ENCODE results near the gene COX6A2.
"Not testable (repeated sequence)": the region's sequence is repeated elsewhere in the genome, so short reads cannot be mapped to it uniquely, and the experiment has no call there.

The COX6A2 gene

GRCh38 chr16:31439023-31439422, 10.9 kb upstream of the COX6A2 start:
- not testable (repeated sequence) for DNase-seq (ENCODE audit: insufficient read length, low spot score); FAIRE-seq

- DNase-seq (ENCODE audit: insufficient read length, low spot score) (no peak), FAIRE-seq (no peak)
Measured at GRCh38 chr16:31438414-31438813, 10.3 kb upstream of the COX6A2 start.

- FAIRE-seq (no peak), DNase-seq (ENCODE audit: insufficient read length, low spot score) (no peak)
Measured at GRCh38 chr16:31436221-31437045, 8.3 kb upstream of the COX6A2 start.

- FAIRE-seq: no peak
- DNase-seq (ENCODE audit: insufficient read length, low spot score): no peak
Measured at GRCh38 chr16:31435341-31436220, 7.4 kb upstream of the COX6A2 start.

- no peak for FAIRE-seq
- DNase-seq (ENCODE audit: insufficient read length, low spot score): no peak
Measured at GRCh38 chr16:31430380-31431052, 2.4 kb upstream of the COX6A2 start.

- no peak for FAIRE-seq
- no peak for DNase-seq (ENCODE audit: insufficient read length, low spot score)
Measured at GRCh38 chr16:31429796-31430195, 1.6 kb upstream of the COX6A2 start.

GRCh38 chr16:31429314-31429713, 1.2 kb upstream of the COX6A2 start:
- FAIRE-seq: no peak
- DNase-seq (ENCODE audit: insufficient read length, low spot score): no peak

GRCh38 chr16:31428638-31429247, 583 bp upstream of the COX6A2 start:
- DNase-seq (ENCODE audit: insufficient read length, low spot score) (no peak), FAIRE-seq (no peak)

- FAIRE-seq (no peak), DNase-seq (ENCODE audit: insufficient read length, low spot score) (no peak)
Measured at GRCh38 chr16:31427441-31428278, 500 bp downstream of the COX6A2 start.

GRCh38 chr16:31423801-31424200, 4.4 kb downstream of the COX6A2 start:
- DNase-seq (ENCODE audit: insufficient read length, low spot score) (no peak), FAIRE-seq (no peak)

GRCh38 chr16:31423241-31423640, 4.9 kb downstream of the COX6A2 start:
- no peak for FAIRE-seq
- DNase-seq (ENCODE audit: insufficient read length, low spot score): no peak

GRCh38 chr16:31421587-31421986, 6.6 kb downstream of the COX6A2 start:
- FAIRE-seq (no peak), DNase-seq (ENCODE audit: insufficient read length, low spot score) (no peak)

GRCh38 chr16:31420037-31420436, 8.1 kb downstream of the COX6A2 start:
- FAIRE-seq: no peak
- no peak for DNase-seq (ENCODE audit: insufficient read length, low spot score)

GRCh38 chr16:31417916-31418315, 10.2 kb downstream of the COX6A2 start:
- no peak for FAIRE-seq

GRCh38 chr16:31417036-31417435, 11.1 kb downstream of the COX6A2 start:
- not testable (repeated sequence) for DNase-seq (ENCODE audit: insufficient read length, low spot score); FAIRE-seq

More at GRCh38 chr16:31417916-31418315, 10.2 kb downstream of the COX6A2 start:
- no peak for DNase-seq (ENCODE audit: insufficient read length, low spot score)

GRCh38 chr16:31416371-31416770, 11.8 kb downstream of the COX6A2 start:
- FAIRE-seq (no peak), DNase-seq (ENCODE audit: insufficient read length, low spot score) (no peak)

- DNase-seq (ENCODE audit: insufficient read length, low spot score): no peak
- FAIRE-seq: no peak
Measured at GRCh38 chr16:31414706-31415105, 13.5 kb downstream of the COX6A2 start.

- DNase-seq (ENCODE audit: insufficient read length, low spot score): no peak
- no peak for FAIRE-seq
Measured at GRCh38 chr16:31413943-31414342, 14.2 kb downstream of the COX6A2 start.

GRCh38 chr16:31413381-31413780, 14.8 kb downstream of the COX6A2 start:
- DNase-seq (ENCODE audit: insufficient read length, low spot score): no peak
- no peak for FAIRE-seq

GRCh38 chr16:31412750-31413149, 15.4 kb downstream of the COX6A2 start:
- no peak for FAIRE-seq
- no peak for DNase-seq (ENCODE audit: insufficient read length, low spot score)
